Transverse colon (tissue), 3 donors: ENCODE data around the gene JADE2.
A peak's percentile ranks its signal among the peaks of the same experiment; 100 is the strongest.

Experiments
- CTCF ChIP-seq, 5 experiments: fragments of 200-600 bp in 3 of 5; fragments of 450-650 bp in 2 of 5; sonication (generic) in 3 of 5; IDR thresholded peaks; 1 replicate in 2 of 5; 2 replicates in 3 of 5; pipeline ENCODE4 v1.5.1; 2016 to 2017; ENCODE audit warnings: antibody characterized with exemption in 5 of 5, inconsistent platforms in 3 of 5, mild to moderate bottlenecking in 2 of 5, moderate library complexity in 1 of 5
- EP300 ChIP-seq: sonication (generic); formaldehyde crosslinking; IDR thresholded peaks from one replicate; pipeline ENCODE4 v1.6.1; 2017; ENCODE audit warnings: antibody characterized with exemption, low read depth
- POLR2A ChIP-seq: fragments of 450-650 bp; IDR thresholded peaks from one replicate; pipeline ENCODE4 v1.6.1; 2016; ENCODE audit warnings: antibody characterized with exemption, mild to moderate bottlenecking, moderate library complexity

DNA sequence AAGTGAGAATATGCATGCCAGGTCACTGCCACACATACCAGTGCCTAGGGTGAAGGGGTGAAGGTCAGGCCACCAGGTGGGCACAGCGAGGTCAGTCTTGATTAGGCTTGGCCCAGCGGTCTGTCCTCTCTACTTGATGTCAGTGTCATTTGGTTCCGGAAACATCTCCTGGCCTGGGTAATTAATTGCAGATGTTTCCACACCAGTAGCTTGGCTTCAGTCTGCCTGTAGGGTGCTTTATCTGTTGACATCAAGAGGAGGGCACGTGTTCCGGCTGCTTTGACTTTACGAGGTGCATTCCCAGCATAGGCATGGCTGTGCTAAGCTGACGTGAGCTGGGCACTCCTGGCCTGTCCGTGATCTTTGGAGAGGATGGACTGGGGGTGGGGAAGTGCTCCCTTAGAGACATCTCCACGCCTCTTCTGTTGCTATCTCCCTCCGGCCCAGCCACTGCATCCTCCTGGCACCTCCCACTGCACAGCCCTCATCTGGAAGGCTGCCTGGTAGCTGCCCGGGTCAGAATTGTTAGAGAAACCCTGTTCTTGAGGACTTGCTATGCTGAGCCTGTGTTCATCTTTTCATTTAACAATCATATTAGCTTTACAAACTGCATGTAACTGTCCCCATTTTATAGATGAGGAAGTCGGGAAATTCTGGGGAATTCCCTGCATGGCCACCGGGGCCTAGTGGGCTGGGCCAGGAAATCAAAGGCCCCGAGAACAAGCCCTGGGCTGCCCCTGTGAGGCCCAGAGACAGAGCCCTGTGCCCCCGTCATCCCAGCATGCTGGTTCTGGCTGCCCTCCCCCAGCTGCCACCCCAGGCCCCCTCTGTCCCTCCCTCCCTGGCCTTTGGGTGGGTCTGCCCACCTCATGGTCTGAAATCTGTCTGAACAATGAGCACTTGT lies 29.1 kb downstream of the JADE2 start:
- TF ChIP-seq CTCF (IDR thresholded peaks at IDR 0.05) = peak in 1 of 5 experiments; percentile 12
- no peak for TF ChIP-seq POLR2A
- peak; percentile 71 for TF ChIP-seq EP300
